GM19193 (cell line): ENCODE measurements around the gene DENND4C.
A peak's percentile ranks its signal among the peaks of the same experiment; 100 is the strongest.

Experiments
- POLR2A ChIP-seq: IDR thresholded peaks from 4 replicates; pipeline ENCODE4 v1.6.1; 2011; ENCODE audit not compliant: insufficient read depth, insufficient read length; ENCODE audit errors: extremely low read depth

The DENND4C gene

DNA sequence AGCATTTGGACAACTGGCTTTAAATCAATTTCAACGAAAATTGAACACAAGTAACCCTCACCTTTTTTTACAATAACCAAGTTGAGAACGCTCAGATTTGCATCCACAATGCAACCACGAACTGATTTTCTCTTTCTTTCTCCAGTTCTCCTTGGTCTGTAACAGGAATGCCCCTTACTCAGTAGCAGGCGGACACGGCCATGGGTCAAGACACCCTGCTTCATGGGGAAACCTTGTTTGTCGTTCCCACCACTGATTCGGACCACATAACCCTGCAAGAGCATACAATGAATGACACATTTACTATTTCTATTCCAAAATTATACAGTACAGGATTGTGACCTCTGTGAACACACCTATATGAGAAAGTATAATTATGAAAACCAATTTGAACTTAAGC is 148.2 kb downstream of the DENND4C start:
- peak; percentile 32 for TF ChIP-seq POLR2A

GRCh38 chr9:19379283-19379682 is 148.8 kb downstream of the DENND4C start:
- TF ChIP-seq POLR2A: no peak

GRCh38 chr9:19379697-19380046 is 149.2 kb downstream of the DENND4C start:
- no peak for TF ChIP-seq POLR2A

DNA sequence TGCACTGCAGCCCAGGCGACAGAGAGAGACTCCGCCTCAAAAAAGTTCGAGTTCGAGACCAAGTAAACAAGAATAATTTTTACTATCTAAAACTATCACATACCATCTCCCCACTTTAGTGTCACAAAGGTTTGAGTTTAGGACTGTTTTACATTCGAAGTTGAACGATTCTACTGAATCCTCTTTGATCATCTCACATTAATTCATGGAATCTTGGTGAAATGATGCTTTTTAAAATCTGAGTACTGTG is 150.3 kb downstream of the DENND4C start:
- no peak for TF ChIP-seq POLR2A

DNA sequence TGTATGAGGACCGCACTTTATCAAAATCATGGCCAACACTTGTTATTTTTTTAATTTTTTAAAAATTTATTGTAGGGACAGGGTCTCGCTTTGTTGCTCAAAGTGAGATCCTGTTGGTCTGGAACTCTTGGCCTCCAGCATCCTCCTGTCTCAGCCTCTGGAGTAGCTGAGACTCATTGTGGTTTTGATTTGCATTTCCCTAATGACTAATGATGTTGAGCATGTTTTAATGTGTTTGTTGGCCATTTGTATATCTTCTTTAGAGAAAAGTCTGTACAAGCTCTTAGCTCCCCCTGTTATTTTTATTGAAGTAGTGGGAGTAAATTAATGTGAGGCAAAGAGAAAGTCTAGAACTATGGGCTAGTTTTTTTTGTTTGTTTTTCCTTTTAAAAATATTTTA is 151.2 kb downstream of the DENND4C start:
- no peak for TF ChIP-seq POLR2A

- no peak for TF ChIP-seq POLR2A
Observed at GRCh38 chr9:19385786-19386501, 155.5 kb downstream of the DENND4C start.

GRCh38 chr9:19386502-19387044 is 156.1 kb downstream of the DENND4C start:
- no peak for TF ChIP-seq POLR2A

DNA sequence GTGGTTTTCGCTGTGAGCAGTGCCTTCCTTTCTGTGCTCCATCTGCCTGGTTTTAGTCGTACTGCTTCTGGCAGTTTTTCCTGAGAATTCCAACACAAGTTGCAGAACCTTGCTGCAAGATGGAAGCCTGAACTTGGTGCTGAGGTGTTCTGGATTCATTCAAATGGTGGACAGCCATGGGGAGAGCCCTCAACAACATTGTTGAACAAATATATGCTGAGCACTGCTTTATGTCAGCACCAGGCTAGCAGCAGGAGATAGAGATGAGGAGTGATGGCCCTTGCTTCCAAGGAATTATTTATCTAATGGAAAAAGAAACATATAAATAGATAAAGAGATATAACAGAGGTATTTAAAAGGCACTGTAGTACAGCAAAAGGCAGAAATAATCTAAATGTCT is 156.8 kb downstream of the DENND4C start:
- TF ChIP-seq POLR2A: no peak

DNA sequence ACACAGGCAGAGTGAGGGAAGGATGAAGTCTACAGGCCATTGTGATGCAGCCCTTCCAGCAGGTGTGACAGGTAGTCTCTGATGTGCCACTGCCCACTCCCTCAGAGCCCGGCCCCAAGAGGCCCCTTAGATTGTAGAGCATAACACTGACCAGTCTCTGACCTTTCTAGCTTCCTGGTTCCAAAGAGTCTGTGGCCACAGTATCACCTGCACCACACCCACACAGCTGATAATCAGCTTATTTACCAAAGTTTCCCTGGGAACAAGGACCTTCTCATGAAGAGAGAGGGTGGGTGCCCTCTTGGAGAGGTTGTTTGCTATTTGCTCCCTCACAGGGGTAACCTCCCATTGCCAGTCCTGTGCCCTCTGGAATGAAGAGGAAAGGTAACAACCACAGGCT is 167.4 kb downstream of the DENND4C start:
- no peak for TF ChIP-seq POLR2A

- TF ChIP-seq POLR2A: no peak
Observed at GRCh38 chr9:19404283-19405075, 174.0 kb downstream of the DENND4C start.

- TF ChIP-seq POLR2A: no peak
Observed at GRCh38 chr9:19405771-19406170, 175.3 kb downstream of the DENND4C start.

DNA sequence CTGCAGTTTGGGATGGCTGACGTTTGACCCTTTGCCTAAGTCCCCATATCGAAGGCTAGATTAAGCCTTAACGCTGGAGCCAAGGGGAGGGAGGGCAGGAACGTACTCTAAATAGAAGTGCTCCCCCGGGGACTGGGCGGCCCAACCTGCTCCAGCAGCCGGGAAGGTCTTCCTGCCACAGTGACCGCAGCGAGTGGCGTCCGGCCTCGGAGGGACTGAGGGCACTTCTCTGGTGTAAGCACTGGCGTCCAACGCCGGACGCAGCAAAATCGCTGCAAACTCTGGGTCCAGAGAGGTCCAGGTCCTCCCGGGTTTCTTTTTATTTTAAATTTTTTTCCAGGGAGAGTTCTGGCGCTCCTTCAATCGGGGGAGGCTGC is 177.8 kb downstream of the DENND4C start:
- TF ChIP-seq POLR2A: no peak

DNA sequence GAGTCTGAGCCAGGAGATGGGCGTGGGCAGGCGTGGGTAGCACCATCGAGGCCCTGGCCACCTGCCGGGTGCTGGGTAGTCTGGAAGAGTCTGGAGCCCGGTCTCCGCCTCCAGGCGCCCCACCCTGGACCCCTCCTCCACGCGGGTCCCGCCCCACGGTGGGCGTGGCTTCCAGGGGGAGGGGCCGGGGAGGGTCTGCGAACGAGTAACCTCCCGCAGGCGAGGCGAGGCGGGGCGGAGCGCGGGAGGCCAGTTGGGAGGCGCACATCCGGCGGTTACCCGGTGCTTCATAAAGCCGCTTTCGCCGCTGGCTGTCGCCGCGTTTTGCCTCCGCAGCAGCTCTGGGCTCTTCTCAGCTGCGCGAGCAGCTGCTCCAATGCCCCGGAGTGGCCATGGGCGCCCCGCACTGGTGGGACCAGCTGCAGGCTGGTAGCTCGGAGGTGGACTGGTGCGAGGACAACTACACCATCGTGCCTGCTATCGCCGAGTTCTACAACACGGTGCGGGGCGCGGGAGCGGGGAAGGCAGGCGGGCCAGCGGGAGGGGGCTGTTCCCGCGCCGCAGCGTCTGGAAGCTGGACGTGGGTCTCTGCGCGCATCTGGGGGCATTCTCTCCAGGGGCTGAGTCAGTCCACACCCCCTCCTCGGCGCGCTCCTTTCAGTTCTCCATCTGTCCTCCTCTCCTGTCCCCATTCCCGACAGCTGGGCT is 178.4 kb downstream of the DENND4C start, which contains the start of gene ACER2:
Gene ACER2, plus strand, starts transcription at position 317 of the 708 bp plus-strand sequence. Its CDS starts 76 bp downstream, at position 393.
- TF ChIP-seq POLR2A: peak; percentile 82

DNA sequence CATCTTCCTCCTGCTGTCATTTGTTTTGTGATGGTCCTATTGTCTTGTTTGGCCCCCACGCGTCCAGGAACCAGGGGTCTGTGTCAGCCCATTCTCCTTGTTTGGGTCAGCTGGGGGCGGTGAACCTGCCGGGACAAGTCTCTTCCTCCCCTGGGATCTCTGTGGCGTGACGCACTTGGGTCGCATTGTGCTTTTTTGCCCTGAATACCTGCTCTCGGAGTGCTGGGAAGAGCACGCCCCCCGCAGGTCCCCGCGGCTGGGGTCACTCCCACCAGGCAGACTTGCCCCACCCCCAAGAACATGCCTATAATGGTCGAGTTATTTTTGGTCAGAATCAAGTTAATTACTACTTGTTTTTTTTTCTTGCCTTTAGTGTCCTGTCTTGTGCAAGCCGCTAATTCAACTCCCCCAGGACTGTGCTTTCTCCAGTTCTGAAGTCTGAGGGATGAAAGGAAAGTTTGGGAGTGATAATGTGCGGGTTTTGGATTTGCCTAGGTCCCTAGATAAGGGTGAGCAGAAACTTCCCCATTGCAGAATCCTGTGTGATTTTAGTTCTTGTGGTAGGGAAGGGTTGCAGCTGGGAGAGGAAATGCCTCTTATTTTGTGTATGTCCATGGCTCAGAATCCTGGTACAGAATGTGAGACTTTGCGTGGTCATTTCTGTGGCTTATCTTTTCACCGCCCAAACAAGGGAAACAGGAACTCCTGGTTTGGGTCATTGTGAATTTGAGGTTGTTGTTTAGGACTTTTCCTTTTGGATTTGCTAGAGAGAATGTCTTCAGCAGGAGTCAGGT is 179.1 kb downstream of the DENND4C start:
- TF ChIP-seq POLR2A: no peak

GRCh38 chr9:19410195-19410503 is 179.7 kb downstream of the DENND4C start:
- TF ChIP-seq POLR2A: no peak
